Fibroblast of lung (primary cell): Measurements from ENCODE around the gene POT1.

Experiments used
- CTCF ChIP-seq, 2 donors: IDR thresholded peaks in 1 of 2; conservative IDR thresholded peaks in 1 of 2; 1 replicate in 1 of 2; 2 replicates in 1 of 2; pipeline ENCODE4 v1.5.1; 2011 to 2012; ENCODE audit warnings: low read length in 2 of 2, control low read depth in 1 of 2, inconsistent platforms in 1 of 2, low read depth in 1 of 2, mild to moderate bottlenecking in 1 of 2
- EZH2 ChIP-seq: IDR thresholded peaks from 2 replicates; pipeline ENCODE4 v1.5.1; 2012; ENCODE audit warnings: low read length, control low read depth, mild to moderate bottlenecking; ENCODE audit errors: missing control alignments

- TF ChIP-seq CTCF (conservative IDR thresholded peaks at IDR 0.05 in 1 of 2, IDR thresholded peaks at IDR 0.05 in 1 of 2; ENCODE audit: low read depth in 1 of 2, low read length in 2 of 2) (no peak), EZH2 (no peak)
These were observed 115.4 kb downstream of the POT1 start for GRCh38 chr7:124813994-124814798.
